HL-60/S4 treated with phorbol 12-myristate 13-acetate at 8.2 ng/mL for 4 days and 3 days (cell line): ENCODE measurements around the gene PSMA7.
"Not testable (repeated sequence)": the region's sequence is repeated elsewhere in the genome, so short reads cannot be mapped to it uniquely, and the experiment has no call there.

Source experiments
- in situ Hi-C: fragments of 300-500 bp; cut with MboI; formaldehyde crosslinking; loops from 2 replicates; pipeline ENCODE4 v1.15.0; 2022; ENCODE audit warnings: low sequenced_read_pairs

PSMA7 gene

DNA sequence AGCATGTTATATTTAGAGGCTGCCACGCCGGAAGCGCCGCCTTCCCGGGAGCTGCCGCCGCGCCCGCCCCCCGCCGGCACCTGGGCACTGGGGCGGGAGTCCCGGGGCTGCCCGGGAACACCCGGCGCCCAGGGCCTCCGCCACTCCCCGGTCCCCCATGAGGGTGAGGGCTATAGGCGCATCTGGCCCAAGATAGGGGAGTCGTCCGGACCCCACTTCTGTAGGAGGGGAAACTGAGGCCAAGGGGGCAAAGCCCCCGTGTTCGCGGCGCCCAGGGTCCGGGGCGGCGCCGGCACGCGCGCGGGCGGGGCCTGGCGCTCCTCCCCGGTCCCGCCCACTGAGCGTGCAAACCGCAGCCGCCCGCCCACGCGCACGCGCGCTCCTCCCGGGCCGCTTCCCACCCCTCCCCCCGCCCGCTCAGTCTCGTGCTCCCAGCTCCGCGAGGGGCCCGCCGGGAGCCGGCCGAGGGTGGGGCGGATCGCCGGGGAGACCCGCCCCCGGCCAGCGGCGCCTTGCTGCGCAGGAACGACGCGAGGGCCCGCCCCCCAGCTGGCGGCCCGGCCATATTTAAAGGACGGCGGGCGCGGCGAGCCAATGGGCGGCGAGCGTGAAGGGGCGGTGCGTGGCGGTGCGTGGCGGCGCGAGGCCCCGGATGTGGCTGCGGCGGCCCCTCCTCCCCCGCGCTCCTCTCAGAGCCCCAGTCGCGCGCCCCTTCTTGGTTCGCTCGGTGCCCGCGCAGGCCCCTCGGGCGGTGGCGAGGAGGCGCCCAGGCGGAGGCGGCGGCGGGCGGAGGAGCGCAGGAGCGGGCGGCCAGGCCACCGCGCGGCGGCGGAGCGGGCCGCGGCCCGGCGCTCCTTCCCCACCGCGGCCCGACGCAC, 21.2 kb downstream of the PSMA7 start, which contains the start of gene LSM14B:
LSM14B (plus strand) TSS at position 700 of the 878 bp plus-strand sequence. CDS start 192 bp downstream, outside the sequence.
- in situ Hi-C loops = no loop called here

DNA sequence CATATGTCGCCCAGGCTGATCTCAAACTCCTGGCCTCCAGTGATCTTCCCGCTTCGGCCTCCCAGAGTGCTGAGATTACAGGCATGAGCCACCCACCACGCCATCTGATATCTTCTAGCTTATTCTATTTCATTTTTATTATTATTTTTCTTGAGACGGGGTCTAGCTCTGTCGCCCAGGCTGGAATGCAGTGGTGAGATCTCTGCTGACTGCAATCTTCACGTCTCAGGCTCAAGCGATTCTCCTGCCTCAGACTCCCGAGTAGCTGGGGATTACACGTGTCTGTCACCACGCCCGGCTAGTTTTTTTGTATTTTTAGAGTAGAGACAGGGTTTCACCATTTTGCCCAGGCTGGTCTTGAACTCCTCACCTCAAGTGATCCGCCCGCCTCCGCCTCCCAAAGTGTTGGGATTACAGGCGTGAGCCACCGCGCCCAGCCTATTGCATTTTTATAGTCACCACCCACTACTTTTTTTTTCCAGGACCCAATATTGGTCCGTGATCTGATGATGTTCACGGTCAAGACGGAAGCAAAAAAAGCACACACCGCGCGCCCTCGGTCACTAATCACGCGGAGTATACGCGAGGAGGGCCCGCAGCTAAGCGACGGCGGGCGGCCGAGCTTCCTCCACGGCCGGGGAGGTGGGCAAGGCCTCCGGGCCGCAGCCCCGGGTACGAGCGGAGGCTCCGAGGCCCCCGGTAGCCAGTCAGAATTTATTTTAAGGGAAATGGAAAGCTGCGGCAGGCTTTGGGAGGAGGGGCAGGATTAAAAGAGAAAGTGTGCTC, 22.0 kb downstream of the PSMA7 start:
- in situ Hi-C loops = no loop called here

DNA sequence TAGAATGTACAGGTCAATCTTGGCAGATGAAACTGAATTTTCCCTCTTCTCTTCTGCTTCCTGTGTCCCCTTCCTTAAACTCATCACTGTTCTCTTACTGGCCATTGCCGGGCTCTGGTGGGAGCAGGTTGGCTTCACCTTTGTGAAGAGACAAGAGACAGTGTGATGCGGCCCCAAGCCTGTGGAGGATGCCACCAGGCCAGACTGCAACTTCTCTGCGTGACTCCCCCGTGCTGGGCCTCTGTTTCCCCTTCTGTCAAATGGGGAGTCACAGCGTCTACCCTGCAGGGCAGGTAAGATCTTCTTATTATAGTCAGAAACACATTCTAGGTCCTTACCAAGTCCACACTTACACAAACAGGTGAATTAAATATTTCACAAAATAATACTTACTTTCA, 22.8 kb downstream of the PSMA7 start:
- in situ Hi-C loops = no loop called here

DNA sequence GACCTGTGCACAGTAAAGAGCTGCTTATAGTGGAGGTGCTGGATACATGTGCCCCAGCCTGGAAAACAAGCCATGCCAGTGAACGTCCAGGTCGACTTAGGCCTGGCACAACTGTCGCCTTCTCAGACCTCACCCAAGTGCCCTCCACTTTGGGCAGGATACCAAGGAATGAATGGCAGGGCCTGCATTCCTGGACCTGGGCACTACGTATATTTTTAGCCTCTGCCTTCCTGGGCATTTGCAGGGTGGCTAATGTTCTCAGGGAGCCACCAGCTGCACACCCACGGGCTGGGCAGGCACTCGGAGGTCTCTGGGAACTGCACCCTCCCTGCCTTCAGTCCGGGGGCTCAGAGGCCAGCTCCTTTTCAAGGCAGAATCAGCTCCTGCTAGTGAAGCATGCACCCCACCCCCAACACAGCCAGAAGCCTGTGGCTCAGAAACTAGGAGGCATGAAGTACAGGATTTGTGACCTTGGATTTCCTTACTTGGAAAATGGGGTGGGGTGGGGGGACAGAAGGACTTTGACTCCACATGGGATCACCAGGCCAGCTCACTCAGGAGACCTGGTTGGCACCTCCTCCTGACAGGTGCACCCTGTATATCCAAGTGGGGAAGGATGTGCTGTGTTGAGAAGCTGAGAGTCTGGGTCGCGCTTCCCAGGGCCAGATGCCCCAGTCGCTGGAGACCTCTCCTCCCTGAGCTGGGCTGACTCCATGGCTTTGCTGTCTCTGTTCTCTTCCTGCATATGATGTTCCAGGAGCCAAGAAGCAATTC, 23.4 kb downstream of the PSMA7 start:
- in situ Hi-C loops = no loop called here

DNA sequence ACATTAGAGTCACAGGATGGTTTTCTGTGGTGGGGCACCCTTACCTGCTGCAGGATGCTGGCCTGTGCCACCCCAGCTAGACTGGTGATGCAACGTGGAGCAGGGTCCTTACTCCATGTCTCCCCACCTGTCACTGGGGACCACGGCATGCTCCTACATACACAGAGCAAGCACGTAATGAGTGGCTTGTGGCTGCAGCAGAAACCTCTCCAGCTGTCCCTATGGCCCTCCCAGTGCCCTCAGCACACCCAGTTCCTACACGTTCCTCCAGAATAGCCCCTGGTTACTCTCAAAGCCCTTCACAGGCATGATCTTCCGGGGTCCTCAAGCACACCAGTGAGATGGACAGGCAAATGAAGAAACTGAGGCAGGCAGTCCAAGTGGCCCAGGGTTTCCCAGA, 24.1 kb downstream of the PSMA7 start:
- in situ Hi-C loops = no loop called here

DNA sequence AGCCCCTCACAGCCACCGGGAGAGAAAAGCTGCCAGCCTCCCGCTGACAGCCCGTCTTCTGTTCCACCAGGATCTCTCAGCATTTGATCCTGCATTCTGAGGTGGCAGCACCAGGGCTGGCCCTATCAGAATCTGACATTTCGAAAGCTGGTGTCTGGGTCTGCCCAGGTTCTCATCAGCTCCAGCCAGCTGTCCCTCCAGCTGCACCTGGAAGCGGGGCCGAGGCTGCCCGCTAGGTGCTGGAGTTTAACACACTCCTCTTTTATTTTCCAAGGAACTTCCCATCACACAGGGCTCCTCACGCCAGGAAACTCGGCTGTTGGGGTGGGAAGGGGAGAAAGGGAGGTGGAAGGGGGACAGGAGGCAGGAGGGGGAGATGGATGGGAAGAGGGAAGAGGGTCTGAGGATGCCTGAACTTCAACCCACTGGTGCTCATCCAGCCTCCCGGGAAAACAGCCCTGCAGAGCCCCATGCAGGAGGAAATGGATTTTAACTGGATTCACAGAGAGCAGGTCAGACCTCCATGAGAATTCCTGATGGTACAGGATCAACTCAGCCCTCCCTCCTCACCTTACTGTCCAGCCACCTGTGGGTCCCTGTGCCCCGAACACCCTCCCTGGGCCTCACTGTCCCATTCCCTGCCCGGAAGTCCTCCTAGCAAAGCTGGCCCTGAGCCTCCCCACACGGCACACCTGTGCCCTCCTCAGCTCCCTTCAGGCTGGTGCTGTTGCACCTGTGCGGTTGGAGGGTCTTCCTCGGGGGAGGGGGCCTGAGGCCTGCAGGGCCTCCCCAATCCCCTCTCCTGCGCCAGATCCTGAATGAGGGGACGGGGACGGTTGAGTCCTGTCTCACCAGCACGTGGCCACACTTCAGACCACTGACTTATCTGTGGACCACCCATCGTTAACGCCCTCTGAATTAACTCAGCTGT, 24.8 kb downstream of the PSMA7 start:
- in situ Hi-C loops = no loop called here

DNA sequence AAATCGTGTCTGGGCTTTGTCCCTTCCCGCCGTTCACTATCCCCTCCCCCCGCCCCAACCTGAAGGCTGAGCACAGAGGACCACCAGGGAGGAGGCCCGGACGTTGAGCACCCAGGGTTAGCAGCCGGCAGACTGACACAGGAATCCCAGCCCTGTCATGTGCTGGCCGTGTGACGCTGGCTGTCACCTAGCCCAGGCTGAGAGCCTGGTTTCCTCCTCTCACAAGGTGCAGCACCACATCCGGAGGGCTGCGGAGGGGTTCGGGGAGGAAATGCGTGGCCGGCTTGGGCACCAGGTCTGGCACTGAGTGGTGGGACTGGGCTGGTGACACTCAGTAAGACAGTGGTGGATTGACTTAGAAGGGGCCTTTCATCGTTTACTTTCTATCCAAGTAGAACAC, 25.5 kb downstream of the PSMA7 start:
- in situ Hi-C loops = no loop called here

DNA sequence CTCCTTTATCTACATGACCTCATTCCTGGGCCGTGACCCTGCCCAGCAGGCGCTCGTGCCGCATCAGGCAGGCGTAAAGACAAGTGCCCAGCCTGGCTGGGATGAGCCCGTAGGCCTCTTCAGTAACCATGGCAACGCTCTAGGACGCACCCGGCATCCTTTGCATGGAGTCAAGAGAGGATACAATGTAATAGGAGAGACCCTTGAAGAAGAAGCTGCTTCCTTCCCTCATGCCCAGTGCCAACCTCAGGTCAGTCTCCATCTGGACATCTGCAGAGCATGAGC, 25.9 kb downstream of the PSMA7 start:
- in situ Hi-C loops = no loop called here

DNA sequence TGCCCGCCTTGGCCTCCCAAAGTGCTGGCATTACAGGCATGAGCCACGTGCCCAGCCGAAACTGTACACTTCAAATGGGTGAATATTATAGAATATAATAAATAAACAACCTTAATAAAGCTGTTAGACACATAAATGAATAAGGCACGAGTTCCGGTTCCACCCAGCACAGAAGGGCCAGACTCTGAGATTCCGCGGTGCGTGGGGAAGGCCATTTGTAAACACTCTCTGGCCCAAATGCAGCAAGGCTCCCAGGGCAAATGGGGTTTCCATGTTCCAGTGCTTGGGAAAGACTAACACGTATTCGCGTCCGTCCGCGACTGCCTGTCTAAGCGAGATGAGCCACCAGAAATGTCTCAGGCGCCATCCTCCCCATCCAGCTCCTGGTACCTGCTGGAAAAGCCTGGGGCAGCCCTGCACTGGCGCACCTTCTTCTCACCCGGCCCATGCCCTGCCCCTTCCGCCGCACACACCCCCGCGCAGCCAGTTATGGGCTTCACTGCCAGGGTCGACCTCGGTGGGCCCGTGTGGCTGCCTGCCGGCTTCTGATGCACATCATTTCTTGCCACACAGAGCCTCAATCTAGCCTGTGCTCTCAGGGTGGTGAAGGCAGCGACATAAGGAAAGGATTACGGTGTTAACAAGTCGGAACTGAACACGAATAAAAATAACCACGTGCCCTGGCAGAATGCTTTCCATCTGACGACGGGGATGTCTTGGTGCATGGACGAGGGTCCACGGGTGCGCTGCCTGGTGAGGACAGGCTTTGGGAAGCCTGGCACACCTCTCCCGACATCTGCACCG, 26.4 kb downstream of the PSMA7 start:
- in situ Hi-C loops = no loop called here

DNA sequence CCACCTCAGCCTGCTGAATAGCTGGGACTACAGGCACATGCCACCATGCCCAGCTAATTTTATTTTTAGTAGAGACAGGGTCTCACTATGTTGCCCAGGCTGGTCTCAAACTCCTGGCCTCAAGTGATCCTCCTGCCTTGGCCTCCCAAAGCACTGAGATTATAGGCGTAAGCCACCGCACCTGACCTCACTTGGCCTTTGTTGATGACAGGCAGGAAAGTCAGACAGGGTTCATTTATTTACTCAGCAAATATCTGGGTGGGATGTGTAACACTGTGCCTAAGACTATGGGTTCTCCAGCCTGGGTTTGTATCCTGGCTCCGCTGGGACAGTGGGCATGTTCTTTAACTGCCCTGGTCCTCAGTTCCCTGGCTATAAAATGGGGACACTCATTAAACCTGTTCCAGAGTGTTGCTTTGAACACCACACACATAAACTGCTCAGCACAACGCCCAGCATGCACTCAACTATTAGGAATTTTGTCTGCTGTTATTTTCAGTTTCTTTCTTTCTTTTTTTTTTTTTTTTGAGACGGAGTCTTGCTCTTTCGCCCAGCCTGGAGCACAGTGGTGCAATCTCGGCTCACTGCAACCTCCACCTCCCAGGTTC, 27.3 kb downstream of the PSMA7 start:
- in situ Hi-C loops = not testable (repeated sequence)

DNA sequence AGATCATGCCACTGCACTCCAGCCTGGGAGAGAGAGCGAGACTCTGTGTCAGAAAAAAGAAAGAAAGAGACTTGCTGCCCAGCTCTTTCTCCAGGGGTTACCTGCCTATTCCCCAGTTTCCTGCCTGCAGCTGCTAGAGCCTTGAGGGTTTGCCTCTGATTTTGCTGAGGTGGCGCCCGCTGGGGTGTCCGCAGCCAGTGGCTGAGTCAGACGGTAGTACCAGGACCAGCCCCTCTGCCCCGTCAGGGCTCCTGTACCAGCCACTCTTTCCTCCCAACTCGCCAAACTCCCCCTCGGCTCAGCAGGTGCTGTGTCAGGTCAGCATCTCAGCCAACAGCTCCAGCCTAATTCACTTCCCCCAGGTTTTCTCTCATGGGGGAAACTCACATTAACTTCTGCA, 28.3 kb downstream of the PSMA7 start:
- in situ Hi-C loops = no loop called here

DNA sequence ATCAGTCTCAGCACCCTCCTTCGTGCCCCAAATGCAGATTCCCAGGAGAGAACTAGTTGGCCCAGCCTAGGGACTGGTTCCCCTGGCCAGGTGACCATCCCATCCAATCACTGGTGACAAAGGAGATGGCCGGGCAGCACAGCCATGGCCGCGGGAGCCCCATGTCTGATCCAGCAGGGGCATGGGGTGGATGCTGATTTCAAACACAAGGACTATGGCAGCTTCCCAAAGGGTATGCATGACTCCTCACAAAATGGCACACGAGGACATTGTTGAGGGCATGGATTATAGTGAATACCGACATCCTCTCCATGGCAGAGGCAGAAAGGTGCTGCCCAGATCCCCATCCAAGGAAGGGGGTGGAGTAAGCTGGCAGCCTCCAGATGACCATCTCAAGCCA, 30.8 kb downstream of the PSMA7 start:
- in situ Hi-C loops = no loop called here

DNA sequence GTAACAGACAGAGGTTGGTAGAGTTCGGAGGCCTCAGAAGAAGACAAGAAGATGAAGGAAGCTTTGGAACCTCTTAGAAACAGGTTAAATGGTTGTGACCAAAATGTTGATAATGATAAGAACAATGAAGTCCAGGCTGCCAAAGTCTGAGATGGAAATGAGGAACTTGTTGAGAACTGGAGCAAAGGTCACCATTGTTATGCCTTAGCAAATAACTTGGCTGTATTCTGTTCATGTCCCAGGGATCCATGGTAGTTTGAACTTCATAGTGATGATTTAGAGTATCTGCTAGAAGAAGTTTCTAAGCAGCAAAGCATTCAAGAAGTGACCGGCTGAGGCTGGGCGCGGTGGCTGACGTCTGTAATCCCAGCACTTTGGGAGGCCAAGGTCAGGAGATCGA, 32.0 kb downstream of the PSMA7 start:
- in situ Hi-C loops = no loop called here

DNA sequence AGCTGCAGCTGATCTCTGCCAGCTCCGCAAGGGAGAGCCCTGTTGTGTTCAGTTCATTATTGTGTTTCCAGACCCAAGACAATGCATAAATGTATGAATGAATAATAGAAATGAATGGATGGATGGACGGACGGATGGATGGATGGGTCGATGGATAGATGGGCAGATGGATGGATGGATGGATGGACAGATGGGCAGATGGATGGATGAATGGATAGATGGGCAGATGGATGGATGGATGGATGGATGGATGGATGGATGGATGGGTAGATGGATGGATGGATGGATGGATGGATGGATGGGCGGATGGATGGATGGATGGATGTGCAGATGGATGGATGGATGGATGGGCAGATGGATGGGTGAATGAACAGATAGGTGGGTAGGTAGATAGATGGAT, 37.6 kb downstream of the PSMA7 start:
- in situ Hi-C loops = no loop called here

DNA sequence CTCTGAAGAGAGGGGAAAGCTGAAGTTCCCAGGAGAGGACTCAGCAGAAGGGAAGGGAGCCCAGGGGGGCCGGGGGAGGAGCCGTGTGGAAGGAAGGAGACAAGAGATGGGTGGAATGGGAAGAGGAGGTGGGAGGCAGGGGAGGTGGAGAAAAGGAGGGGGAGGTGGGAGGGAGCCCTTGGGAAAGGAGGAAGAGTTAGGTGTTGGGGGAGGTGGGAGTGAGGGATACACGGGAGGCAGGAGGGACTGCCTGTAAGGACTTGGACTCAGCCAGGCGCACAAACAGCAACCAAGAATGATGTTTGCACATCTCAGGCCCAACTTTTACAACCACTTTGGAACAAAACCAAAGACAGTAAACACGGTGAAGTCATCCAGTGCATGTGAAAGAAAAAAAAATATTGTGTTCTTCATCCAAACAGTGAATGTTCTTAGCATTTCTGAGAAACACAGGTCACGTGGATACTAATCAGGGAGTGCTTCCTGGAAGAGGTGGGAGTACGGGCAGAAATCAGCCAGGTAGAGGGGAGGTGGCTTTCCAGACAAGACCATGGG, 38.3 kb downstream of the PSMA7 start:
- in situ Hi-C loops = no loop called here

DNA sequence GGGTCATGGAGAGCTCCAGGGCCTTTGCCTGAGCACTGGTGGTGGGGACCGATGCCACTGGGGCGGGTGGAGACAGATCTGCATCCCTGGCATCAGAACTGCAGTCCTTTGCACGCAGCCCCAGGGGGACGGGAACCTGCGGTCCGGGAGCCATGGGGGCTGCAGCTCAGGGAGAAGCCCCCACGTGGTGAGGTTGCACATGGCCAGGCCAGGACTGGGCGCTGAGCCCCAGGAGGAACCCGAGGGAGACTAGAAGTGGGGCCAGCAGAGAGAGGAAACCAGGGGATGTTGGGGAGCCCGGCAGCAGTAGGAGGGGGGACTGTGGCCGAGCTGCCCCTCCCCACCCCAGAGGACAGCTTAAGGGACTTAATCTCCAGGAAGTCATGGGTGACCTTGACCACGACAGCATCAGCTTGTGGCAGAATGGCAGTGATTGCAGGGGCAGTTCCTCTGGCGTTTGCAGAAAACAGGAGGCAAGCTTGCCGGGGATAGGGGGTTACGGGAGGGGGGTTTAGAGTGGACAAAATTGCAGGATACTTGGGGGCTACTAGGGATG, 38.9 kb downstream of the PSMA7 start:
- in situ Hi-C loops = no loop called here

DNA sequence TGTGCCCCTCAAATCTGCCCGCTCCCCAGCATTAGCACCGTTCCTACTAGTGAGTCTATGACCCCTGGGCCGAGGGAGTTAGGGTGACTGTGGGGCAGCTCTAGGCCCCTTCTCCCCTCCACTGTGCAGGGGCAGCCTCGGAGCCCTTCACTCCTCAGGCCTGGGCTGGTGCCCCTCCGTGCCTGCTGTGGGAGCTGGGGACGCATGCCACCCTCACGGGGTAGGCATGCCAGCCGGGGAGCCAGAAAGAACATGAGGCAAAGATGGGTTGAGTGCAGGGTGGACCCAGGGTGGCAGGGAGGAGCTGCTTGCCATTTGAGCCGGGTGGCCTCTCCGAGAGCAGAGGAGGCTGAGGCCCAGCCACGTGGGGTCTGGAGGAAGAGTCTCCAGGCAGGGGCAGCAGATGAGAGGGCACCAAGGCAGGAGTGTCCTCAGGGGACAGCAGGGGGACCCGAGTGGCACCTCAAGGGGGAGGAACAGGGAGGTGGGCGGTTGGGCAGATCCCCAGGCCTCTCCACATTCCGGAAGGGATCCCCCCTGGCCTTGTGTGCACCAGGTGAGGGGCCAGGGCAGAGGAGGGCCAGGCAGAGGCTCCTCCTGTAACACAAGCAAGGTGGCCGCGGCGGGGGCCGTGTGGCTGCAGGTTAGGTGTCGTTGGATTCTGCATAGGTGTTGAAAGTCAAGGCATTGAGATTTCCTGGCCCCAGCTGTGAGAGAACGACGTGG, 39.5 kb downstream of the PSMA7 start:
- in situ Hi-C loops = no loop called here

DNA sequence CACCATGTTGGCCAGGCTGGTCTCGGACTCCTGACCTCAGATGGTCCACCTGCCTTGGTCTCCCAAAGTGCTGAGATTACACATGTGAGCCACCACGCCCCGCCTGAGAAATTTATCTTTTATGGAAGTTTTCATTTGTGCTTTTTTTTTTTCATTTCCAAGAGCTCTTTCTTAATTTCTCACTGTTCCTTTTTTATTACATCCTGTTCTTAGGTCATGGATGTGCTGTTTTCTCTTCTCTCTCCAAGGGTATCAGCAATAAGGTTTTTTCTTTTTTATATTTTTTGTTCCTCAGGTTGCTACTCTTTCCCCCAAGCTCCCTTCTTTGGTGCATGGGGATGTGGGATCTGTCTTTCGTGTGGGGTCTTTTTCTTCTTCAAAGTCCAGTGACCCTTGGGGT, 42.1 kb downstream of the PSMA7 start:
- in situ Hi-C loops = no loop called here
